HS-27A (cell line): Measurements from ENCODE around the gene TMED4.

Experiments
- DNase-seq: peaks from one replicate; pipeline ENCODE4 v3.0.0-alpha.2; 2012; ENCODE audit warnings: low read depth, missing footprints

TMED4 gene

DNA sequence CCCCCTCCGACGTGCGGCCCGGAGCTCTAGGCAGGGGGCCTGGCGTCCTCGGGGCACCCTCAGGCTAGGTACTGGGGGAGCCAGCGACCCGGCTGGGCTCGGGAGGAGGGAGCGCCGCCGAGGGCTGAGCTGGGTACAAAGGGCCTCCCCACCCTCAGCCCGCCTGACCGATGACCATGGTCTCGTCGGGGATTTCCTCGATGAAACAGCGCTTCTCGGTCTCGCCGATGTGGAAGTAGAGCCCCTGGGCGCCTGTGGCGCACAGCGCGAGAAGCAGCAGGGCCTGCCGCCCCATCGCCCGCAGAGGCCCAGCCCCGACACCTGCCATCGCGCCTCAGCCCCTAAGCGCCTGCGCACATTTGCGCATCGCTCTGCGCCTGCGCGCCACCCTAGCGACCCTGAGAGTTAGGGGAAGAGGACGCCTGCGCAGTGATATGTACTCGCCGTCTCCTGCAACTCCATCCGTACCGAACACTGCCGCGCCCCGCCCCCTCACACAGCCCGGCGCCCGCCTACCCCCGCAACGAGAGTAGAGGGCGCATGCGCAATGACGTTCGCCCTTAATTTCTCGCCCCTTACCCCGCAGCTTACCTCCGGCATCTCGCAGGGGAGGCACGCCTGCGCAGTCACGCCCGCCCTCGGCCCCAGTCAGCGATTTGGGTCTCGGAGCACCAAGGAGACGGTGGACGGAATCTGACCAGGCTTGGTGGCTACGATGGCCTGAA lies at the start of gene TMED4:
TSS of gene TMED4 (minus strand) at position 353 of the 725 bp plus-strand sequence. CDS start at position 328, 25 bp downstream.
- DNase-seq = peak; percentile 89

DNA sequence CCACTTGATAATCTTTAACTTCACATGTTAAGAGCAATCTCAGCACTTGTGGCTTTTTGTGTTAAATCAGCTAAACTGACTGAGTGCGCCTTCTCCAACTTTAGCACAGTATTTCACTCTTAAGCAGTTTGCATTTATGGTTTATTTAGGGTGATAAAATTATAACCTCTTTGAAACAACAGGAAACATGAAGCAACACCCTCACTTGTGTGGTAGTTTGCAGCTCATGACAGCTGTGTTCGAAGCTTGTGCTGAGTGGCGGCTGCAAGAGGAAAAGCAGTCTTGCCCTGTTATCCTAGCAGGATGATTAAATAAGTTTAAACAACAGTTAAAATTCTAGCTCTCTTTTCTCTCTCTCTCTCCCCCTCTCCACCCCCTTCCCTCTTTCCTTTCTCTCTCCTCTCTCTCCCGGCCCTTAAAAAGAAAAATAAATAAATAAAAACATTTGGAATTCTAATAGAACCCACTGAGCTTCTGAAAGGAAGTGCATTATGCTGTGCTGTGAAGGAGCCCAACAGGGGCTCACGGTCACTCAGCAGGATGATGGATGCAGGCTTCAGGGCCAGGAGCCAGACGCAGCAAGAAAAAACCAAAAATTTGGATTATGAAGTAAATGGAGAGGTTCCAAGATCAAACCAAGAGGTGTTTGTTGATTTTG lies 49.6 kb upstream of the TMED4 start:
- DNase-seq = no peak

DNA sequence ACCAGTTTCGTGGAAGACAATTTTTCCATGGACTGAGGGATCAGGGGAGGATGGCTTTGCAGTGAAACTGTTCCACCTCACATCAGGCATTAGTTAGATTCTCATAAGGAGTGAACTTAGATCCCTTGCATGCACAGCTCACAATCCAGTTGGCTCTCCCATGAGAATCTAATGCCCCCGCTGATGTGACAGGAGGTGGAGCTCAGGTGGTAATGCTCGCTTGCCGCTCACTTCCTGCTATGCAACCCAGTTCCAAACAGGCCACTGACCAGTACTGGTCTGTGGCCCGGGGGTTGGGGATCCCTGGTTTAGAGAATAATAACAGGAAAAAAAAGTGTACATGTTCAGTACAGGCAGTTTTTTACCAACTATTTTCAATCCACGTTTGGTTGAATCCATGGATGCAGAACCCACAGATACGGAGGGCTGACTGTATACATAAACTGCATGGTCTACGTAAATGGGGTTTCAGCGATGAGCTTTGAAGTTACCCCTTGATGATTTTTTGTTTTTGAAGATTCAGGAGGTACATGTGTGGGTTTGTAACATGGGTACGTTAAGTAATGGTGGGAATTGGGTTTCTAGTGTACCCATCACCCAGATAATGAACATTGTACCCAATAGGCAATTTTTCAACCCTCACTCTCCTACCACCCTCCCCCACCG lies 48.9 kb upstream of the TMED4 start:
- no peak for DNase-seq

DNA sequence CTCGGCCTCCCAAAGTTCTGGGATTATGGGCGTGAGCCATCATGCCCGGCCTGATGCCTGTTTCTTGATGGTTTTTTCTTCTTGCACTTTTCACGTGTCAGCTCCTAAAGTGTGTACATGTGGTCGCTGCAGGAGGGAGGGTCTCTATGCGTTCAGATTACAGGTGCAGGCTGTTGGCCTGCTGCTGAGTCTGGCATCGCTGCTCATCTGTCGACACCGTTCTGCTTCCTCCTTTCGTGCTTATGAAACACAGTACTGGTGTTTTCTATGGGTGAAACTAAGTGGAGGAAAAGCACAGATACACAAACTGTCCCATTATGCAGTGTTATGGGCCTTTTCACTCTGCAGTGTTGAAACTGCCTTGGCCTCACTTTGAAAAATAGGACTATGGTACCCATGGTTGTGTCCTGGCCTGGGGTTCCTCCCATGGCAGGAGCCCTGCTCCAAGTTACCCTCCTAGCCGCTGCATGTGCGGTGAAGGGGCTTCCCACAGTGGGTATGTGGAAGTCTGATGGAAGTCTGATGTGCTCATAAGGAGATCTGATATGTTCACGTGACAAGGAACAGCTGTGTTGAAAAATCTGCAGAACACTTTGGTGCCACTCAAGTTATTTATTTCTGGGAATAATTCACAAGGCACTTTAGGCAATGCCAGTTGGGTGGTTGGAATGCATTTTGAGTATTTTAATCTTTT lies 47.9 kb upstream of the TMED4 start:
- no peak for DNase-seq

DNA sequence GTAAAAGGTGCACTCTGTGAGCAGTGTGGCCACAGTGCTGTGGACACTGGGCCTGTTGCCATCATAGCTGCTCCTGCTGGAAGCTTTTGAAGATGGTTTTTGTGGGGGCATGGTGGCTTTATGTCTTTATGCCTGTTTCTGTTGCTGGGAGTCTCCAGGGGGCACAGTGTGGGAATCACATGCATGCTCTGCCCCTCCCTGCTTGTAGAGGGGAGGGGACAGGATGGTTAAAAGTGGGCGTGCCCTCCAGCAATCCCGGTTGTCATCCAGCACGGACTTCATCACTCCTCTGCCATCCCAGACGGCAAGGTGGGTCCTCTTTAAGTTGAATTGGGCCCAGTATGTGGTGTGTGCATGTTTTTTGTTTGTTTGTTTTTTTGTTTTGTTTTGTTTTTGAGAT lies 44.6 kb upstream of the TMED4 start:
- no peak for DNase-seq

DNA sequence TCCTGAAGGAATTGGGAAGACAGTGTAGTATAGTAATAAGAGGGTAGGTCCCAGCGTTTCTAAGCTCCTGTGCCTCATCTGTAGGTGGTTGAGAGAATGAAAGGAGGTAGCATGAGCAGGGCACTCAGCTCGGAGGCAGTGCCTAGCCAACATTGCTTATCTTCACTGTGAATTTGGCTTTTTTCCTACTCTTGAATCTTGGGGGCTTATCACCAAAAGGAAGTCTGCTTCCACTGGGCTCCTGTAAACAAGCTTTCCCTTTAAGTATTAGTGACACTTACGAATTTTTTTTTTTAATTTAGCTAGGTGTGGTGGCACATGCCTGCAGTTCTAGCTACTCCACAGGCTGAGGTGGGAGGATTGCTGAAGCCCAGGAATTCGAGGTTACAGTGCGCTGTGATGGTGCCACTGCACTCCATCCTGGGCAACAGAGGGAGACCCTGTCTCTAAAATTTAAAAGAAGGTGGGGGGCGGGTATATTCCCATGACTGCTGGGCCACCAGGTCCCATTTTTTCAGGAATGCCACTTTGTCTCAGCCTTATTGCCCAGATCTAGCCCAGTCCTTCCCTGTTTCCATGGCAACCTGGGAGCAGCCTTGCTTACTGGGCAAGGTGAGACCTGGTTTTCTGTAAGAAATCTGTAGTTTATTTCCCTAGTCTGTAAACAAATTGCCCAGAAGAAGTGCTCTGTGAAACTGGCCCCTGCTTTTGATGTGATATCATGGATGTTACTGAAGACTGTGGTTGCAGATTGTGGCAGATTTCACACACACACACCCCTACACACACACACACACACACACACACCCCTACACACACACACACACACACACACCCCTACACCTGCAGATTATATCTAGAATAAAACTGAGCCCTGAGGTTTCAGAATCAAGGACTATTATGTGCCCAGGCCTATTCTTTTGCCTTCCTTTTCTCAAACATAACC lies 43.8 kb upstream of the TMED4 start:
- DNase-seq = no peak

DNA sequence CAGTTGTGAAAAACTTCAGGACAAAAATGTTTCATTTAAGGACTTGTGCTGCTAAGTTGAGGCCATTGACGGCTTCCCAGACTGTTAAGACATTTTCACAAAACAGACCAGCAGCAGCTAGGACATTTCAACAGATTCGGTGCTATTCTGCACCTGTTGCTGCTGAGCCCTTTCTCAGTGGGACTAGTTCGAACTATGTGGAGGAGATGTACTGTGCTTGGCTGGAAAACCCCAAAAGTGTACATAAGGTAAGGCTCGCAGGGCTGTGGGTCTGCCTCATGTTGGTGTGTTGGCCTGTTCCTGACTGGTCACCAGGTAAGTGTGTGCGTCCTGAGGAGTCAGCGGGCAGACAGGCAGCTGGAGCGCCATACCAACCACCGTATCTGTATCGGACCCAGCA lies 42.3 kb upstream of the TMED4 start:
- DNase-seq = no peak

DNA sequence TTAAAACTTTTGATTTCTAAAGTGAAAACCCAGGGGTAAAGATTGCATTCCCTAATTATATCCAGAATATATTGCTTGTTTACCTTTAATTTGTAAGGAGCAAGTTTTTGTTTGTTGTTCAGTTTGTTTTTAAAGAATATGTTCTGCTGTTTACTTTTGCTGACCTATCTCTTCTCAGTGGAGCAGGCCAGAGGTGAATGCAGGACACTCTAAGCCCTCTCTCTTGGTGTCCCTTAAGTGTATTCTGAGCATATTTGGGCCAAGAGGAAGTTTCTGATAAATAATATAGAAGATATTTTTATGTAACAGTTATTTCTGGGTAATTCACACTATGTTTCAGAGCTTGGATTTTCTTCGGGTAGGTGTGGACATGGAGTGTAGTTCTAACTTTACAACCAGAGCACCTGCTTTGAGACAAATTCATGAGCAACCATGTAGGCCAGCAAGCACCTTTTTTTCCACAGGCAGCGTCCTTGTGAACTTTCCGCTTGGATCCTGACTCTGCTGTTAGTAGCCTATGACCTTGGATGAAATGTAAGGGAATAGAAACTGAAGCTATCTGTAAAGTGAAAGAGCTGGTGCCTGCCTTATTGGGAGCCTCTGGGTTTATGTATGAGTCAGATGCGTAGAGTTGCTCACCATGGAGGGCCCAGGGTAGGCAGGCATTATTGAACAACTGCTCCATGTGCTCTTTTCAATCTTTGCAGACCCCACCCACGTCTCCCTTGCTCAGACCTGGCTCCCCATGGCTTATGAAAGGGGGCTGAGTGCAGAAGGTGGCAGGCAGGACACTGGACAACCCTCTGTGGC lies 40.5 kb upstream of the TMED4 start:
- DNase-seq = no peak

DNA sequence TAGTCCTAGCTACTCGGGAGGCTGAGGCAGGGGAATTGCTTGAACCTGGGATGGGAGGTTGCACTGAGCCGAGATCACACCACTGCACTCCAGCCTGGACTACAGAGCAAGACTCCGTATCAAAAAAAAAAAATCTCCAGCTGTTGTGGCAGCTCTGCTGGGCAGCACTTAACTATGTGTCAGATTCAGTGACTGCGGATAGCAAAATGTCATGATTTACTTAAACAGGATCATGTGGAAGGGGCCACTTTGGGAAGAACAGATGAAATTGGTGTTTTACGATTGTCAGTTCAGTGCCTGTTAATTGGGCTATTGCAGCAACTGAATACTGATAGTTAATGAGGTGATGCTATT lies 39.7 kb upstream of the TMED4 start:
- DNase-seq = no peak

DNA sequence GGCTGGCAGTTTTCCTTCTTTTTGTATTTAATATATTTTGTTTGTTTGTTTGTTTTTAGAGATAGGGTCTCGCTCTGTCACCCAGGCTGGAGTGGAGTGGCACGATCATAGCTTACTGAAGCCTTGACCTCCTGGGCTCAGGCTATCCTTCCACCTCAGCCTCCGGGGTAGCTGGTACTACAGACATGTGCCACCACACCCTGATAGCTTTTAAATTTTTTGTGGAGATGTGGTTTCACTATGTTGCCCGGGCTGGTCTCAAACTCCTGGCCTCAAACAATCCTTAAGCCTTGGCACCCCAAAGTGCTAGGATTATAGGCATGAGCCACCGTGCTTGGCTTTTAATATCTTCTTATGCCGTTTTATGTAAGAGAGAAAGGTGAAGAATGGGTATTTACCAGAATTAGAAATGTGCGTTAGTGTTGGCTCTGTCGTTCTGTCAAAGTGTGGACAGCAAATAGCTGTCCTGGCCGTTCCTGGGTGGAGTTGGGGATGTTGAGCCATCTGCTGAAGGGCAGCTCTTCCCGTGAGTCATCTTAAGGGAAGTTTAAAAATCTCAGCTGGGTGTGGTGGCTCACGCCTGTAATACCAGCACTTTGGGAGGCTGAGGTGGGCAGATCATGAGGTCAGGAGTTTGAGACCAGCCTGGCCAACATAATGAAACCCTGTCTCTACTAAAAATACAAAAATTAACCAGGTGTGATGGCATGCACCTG lies 39.2 kb upstream of the TMED4 start:
- no peak for DNase-seq

DNA sequence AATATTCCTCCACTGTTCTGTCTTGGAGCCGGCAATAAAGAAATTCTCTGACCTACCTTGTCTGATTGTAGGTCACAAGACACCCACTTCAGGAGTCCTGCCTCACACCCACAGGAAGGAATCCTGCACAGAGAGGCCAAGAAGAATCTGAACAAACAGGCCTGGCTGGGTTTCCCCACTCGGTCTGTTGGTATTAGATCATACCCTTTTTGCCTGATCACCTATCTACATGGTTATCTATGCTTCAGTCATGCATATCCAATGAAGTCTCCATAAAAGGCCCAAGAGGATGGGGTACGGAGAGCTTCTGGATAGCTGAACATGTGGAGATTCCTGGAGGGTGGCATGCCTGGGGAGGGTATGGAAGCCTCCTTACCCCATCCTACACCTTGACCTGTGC lies 36.7 kb upstream of the TMED4 start:
- DNase-seq = no peak

DNA sequence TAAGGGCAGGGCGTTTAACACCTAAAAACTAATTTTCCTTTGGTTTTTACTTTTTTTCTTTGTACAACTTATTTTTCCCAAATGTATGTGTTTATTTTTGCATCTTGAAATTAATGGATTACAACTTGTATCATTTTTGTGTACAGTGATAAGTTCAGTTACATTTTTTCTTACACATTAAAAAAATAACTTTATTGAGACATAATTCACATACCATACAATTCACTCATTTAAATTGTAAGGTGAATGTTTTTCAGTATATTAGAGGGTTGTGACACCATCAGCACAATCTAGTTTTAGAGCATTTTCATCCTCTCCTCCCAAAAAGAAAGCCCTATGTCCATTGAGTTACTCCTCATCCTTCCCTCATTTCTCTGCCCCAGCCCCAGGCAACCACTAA lies 36.0 kb upstream of the TMED4 start:
- DNase-seq = no peak

DNA sequence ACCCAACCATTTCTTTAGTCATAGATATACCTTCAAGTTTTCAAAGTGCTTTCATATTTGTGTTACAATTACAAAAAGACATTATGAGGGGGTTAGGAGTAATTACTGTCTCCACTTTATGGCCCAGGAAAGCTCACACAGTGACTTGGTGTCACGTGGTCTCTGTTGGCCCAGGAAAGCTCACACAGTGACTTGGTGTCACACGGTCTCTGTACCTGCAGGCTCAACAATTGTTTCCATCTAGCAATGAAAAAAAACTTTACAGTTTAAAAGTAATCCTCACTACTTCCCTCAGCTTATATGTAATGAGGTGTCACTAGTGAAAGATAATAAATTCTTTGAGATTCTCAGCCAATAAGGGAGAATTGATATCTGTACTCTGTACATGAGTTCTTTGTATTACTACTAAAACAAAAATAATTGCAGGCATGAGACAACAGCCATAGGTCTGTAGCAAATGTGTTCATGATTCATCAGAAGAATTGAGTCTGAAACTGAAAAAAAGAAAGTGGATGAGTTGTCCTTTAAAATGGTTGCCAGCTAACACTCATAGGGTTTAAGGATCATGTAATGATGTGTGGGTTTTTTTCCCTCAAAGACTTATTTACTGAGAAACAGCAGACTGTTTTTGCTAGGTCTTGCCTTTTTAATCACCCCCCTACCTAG lies 35.3 kb upstream of the TMED4 start:
- DNase-seq = no peak

DNA sequence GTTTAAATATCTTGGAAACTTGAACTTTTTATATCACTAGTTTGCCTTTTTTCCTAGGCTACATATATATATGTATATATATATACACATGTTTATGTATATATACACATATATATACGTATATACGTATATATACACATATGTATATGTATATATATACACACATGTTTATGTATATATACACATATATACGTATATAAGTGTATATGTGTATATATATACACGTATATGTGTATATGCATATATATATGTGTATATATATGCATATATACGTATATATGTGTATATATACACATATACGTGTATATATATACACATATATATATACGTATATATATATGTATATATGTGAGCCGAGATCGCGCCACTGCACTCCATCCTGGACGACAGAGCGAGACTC lies 34.5 kb upstream of the TMED4 start:
- no peak for DNase-seq

DNA sequence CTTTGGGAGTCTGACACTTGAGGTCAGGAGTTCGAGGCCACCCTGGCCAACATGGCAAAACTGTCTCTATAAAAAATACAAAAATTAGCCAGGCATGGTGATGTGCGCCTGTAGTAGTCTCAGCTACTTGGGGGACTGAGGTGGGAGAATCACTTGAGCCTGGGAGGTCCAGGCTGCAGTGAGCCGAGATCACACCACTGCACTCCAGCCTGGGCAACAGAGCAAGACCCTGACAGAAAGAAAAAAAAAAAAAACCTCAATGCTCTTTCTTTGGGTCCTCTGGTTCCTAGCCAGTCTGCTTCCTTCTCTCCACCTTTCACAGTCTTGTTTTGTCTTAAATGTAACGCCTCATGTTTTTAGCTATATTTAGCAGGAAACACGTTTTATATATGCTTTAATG lies 33.8 kb upstream of the TMED4 start:
- no peak for DNase-seq

DNA sequence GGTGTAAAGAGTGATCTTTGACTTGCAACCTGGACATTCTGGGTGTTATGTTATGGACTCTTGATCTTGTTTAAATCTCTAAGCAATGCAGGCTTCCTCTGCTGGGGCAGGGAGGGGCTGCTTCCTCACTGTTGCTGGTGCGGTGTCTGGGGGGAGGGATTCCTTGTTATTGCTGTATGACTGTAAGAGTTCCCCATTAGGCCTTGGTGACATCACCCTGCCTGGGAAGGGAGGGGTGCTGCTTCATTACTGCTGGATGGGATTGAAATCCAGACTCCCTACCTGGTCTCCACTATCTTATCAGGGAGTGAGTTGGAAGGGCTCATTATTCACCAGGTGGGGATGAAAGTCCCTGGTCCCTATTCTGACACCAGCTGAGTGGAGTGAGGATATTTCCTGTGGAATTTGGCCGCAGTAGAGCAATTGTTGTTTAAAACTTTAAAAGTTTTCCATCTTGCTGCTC lies 33.1 kb upstream of the TMED4 start:
- no peak for DNase-seq

DNA sequence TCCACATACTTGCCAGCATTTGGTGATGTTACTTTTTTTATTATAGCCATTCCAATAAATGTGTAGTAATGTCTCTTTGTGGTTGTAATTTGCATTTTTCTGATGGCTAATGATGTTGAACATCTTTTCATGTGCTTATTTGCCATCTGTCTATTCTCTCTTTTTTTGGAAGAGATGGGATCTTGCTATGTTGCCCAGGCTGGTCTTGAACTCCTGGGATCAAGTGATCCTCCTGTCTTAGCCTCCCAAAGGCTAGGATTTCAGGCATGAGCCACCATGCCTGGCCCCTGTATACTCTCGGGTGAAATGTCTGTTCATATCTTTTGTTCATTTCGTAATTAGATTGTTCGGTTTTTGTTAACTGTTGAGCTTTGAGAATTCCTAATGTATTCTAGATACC lies 27.8 kb upstream of the TMED4 start:
- no peak for DNase-seq

DNA sequence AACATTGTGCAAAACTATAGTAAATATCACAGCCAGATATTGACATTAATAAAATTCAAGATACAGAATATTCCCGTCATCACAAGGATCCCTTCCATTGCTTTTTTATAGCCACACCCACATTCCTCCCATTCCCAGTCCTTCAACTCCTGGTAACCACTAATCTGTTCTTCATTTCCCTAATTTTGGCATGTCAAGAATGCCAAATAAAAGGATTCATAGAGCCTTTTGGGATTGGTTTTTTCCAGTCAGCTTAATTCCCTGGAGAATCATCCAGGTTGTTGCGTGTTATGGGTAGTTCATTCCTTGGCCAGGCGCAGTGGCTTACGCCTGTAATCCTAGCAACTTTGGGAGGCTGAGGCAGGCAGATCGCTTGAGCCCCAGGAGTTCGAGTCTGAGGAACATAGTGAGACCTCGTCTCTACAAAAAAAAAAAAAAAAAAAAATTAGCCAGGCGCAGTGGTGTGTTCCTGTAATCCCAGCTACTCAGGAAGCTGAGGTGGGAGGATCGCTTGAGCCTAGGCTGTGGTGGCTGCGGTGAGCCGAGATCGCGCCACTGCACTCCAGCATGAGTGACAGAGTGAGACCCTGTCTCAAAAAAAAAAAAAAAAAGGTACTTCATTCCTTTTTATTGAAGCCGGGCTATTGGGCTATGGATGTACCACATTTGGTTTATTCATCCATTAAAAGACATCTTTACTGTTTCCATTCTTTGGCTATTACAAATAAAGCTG lies 27.1 kb upstream of the TMED4 start:
- DNase-seq = peak; percentile 63
